Neural progenitor cell (in vitro differentiated cells): Measurements from ENCODE around the gene NDOR1. TPM values are rescaled to one million over a fixed set of nuclear protein-coding genes. Genes with fewer than 3 reads are reported as not detected.
A peak's percentile ranks its signal among the peaks of the same experiment; 100 is the strongest.

Source experiments
- DNase-seq: peaks from one replicate; pipeline ENCODE4 v3.0.0-alpha.2; 2016; ENCODE audit warnings: low spot score
- H2AFZ ChIP-seq: fragments of 200-600 bp; sonication (generic); replicated peaks from 2 replicates; pipeline ENCODE4 v1.6.1; 2016; ENCODE audit warnings: antibody characterized with exemption
- H3F3A ChIP-seq: fragments of 200-600 bp; sonication (generic); 2 replicates; pipeline ENCODE4 v1.6.1; 2016; ENCODE audit warnings: antibody characterized with exemption, low read depth
- H3K27ac ChIP-seq: fragments of 200-600 bp; sonication (generic); 2 replicates; pipeline ENCODE4 v1.5.1; 2016; ENCODE audit warnings: mild to moderate bottlenecking
- H3K27me3 ChIP-seq: fragments of 200-600 bp; sonication (generic); 2 replicates; pipeline ENCODE4 v1.6.1; 2016; ENCODE audit warnings: mild to moderate bottlenecking, moderate library complexity
- H3K36me3 ChIP-seq: fragments of 200-600 bp; sonication (generic); 2 replicates; pipeline ENCODE4 v1.5.1; 2016
- H3K4me1 ChIP-seq: fragments of 200-600 bp; sonication (generic); 2 replicates; pipeline ENCODE4 v1.6.1; 2016; ENCODE audit warnings: mixed run types
- H3K4me2 ChIP-seq: fragments of 200-600 bp; sonication (generic); 2 replicates; pipeline ENCODE4 v1.6.1; 2016
- H3K4me3 ChIP-seq: fragments of 200-600 bp; sonication (generic); 2 replicates; pipeline ENCODE4 v1.5.1; 2016
- H3K79me2 ChIP-seq: fragments of 200-600 bp; sonication (generic); 2 replicates; pipeline ENCODE4 v1.6.1; 2016; ENCODE audit warnings: low read depth
- H3K9ac ChIP-seq: fragments of 200-600 bp; sonication (generic); 2 replicates; pipeline ENCODE4 v1.6.1; 2016
- H3K9me3 ChIP-seq: fragments of 200-600 bp; sonication (generic); 2 replicates; pipeline ENCODE4 v1.5.1; 2016; ENCODE audit warnings: low read depth
- H4K20me1 ChIP-seq: fragments of 200-600 bp; sonication (generic); 2 replicates; pipeline ENCODE4 v1.6.1; 2016; ENCODE audit warnings: low read depth
- H3K27ac Mint-ChIP-seq: 3 replicates; pipeline ENCODE4 v1.8.0; 2021; ENCODE audit warnings: mixed read lengths
- H3K27me3 Mint-ChIP-seq: 2 replicates; pipeline ENCODE4 v1.8.0; 2022; ENCODE audit warnings: low read depth, mild to moderate bottlenecking, inconsistent platforms, moderate library complexity, mixed read lengths; ENCODE audit not compliant: insufficient read depth
- H3K36me3 Mint-ChIP-seq: 3 replicates; pipeline ENCODE4 v1.8.0; 2021; ENCODE audit warnings: mixed read lengths
- H3K4me1 Mint-ChIP-seq: 3 replicates; pipeline ENCODE4 v1.8.0; 2021; ENCODE audit warnings: mixed read lengths
- H3K4me3 Mint-ChIP-seq: 3 replicates; pipeline ENCODE4 v1.8.0; 2021; ENCODE audit warnings: mild to moderate bottlenecking, moderate library complexity, mixed read lengths
- H3K9me3 Mint-ChIP-seq: 3 replicates; pipeline ENCODE4 v1.8.0; 2020; ENCODE audit warnings: mixed read lengths
- CTCF ChIP-seq: fragments of 200-600 bp; sonication (generic); IDR thresholded peaks from 2 replicates; pipeline ENCODE4 v1.5.1; 2017; ENCODE audit warnings: antibody characterized with exemption, mild to moderate bottlenecking
- EZH2 ChIP-seq: fragments of 200-600 bp; sonication (generic); IDR thresholded peaks from 2 replicates; pipeline ENCODE4 v1.6.1; 2017; ENCODE audit warnings: antibody characterized with exemption, mild to moderate bottlenecking, moderate library complexity
- EZH2phosphoT487 ChIP-seq: fragments of 200-600 bp; sonication (generic); IDR thresholded peaks from 2 replicates; pipeline ENCODE4 v1.6.1; 2017; ENCODE audit warnings: antibody characterized with exemption
- total RNA-seq: library from RNA; depleted of rRNA; stranded (reverse); fragments of >200 nt; gene quantifications from 2 replicates; pipeline ENCODE4 v1.2.3, GENCODE V29; 2015; ENCODE audit warnings: low replicate concordance

Gene NDOR1
- total RNA-seq, 1 donor from 2014 or later, result 5.1 TPM

GRCh38 chr9:137214620-137215019 lies 9.1 kb downstream of the NDOR1 start:
- Histone ChIP-seq H3K36me3 (no peaks in the 10 kb centered on the region), H2AFZ (no peak overlapping the region), H3K4me1 (no peaks in the 10 kb centered on the region), H4K20me1 (peaks cover 7% of the 10 kb centered on the region), H3K79me2 (no peaks in the 10 kb centered on the region), H3K4me2 (no peak overlapping the region), H3K9me3 (no peaks in the 10 kb centered on the region), H3K9ac (no peak overlapping the region), H3K27me3 (no peaks in the 10 kb centered on the region), H3K27ac (no peak overlapping the region), H3K4me3 (no peak overlapping the region), H3F3A (no peaks in the 10 kb centered on the region)
- Mint-ChIP-seq H3K4me3 (peak overlapping the region; percentile 67), H3K27ac (no peak overlapping the region), H3K9me3 (no peaks in the 10 kb centered on the region), H3K27me3 (peaks cover 2% of the 10 kb centered on the region), H3K36me3 (peaks cover 5% of the 10 kb centered on the region), H3K4me1 (no peaks in the 10 kb centered on the region)
- DNase-seq, result no peak
- TF ChIP-seq EZH2phosphoT487 (no peak), EZH2 (no peak), CTCF (no peak)

DNA sequence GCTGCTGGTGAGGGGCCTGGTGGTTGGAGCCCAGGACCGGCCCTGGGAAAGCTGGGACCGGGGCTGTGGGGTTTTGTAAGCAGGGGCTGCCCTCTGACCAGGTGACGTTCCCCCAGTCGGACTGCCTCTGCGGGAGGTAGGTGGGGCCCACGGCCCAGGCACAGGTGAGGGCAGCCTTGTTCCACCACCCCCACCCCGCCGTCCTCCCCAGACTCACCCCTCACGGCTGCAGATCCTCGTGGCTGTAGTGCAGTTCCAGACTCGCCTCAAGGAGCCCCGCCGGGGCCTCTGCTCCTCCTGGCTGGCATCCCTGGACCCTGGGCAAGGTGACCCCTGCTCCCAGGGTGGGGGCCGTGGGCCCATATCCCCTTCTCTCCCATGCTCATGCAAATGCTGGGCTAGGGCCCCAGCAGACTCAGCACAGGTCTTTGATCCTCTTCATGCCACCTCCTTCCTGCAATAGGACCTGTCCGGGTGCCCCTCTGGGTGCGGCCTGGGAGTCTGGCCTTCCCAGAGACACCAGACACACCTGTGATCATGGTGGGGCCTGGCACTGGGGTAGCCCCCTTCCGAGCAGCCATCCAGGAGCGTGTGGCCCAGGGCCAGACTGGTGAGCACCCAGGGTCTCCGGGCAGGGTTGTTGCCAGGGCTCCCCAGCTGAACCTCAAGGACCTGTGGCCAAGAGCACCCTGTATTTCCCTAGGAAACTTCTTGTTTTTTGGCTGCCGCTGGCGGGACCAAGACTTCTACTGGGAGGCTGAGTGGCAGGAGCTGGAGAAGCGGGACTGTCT lies 9.9 kb downstream of the NDOR1 start:
- Histone ChIP-seq H3K4me2 (no peak overlapping the region), H3K4me3 (no peak overlapping the region), H3K27ac (no peak overlapping the region), H3F3A (no peaks in the 10 kb centered on the region), H3K79me2 (no peaks in the 10 kb centered on the region), H3K9ac (no peak overlapping the region), H3K27me3 (no peaks in the 10 kb centered on the region), H3K9me3 (no peaks in the 10 kb centered on the region), H3K4me1 (no peaks in the 10 kb centered on the region), H3K36me3 (no peaks in the 10 kb centered on the region), H4K20me1 (peaks cover 7% of the 10 kb centered on the region), H2AFZ (no peak overlapping the region)
- H3K36me3 Mint-ChIP-seq, result peaks cover 5% of the 10 kb centered on the region
- TF ChIP-seq CTCF, result no peak
- no peak for TF ChIP-seq EZH2phosphoT487
- no peak for TF ChIP-seq EZH2
- H3K4me1 Mint-ChIP-seq, result no peaks in the 10 kb centered on the region
- no peak for DNase-seq
- H3K27me3 Mint-ChIP-seq, result peaks cover 2% of the 10 kb centered on the region
- H3K27ac Mint-ChIP-seq, result no peak overlapping the region
- no peak overlapping the region for H3K4me3 Mint-ChIP-seq
- no peaks in the 10 kb centered on the region for H3K9me3 Mint-ChIP-seq

DNA sequence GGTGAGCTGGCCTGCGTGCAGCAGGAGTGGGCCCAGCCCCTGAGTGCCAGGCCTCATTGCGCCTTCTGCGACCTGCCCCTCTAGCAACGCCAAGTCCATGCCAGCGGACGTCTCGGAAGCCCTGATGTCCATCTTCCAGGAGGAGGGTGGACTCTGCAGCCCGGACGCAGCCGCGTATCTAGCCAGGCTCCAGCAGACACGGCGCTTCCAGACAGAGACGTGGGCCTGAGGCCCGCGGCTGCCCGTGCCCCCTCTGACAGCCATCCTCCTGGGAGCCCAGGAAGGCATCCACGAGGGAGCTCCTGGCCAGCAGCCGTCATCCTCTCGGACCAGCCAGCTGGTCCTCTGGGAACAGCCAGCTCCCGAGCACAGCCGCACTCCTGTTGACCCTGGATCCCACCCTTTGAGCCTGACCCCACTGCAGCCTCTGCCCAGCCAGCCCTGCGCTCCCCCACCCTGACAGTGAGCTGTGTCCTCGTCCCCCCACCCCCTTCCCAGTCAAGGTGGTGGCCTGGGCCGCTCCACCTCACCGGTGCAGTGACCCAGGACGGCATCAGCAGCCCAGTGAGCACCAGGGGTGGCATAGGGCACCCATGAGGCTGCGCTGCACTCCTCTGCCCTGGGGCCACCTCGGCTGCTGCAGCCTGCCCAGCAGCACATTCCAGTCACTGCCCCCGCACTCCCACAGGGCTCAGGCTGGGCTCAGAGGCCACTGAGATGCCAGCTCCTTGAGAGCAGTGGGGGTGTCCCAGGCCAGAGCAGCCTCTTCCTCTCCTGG lies 10.9 kb downstream of the NDOR1 start:
- no peak for DNase-seq
- H3K4me3 Mint-ChIP-seq, result no peak overlapping the region
- peaks cover 2% of the 10 kb centered on the region for H3K27me3 Mint-ChIP-seq
- H3K27ac Mint-ChIP-seq, result no peak overlapping the region
- H3K27ac ChIP-seq, result no peak overlapping the region
- no peaks in the 10 kb centered on the region for H3K9me3 Mint-ChIP-seq
- H3K4me2 ChIP-seq, result no peak overlapping the region
- peaks cover 1% of the 10 kb centered on the region for H3K4me1 ChIP-seq
- no peaks in the 10 kb centered on the region for H3K79me2 ChIP-seq
- peaks cover 7% of the 10 kb centered on the region for H4K20me1 ChIP-seq
- no peaks in the 10 kb centered on the region for H3K9me3 ChIP-seq
- H3F3A ChIP-seq, result no peaks in the 10 kb centered on the region
- H3K9ac ChIP-seq, result no peak overlapping the region
- peaks cover 9% of the 10 kb centered on the region for H3K27me3 ChIP-seq
- H3K4me3 ChIP-seq, result no peak overlapping the region
- peaks cover 3% of the 10 kb centered on the region for H3K36me3 Mint-ChIP-seq
- TF ChIP-seq EZH2 (no peak), EZH2phosphoT487 (no peak), CTCF (no peak)
- no peaks in the 10 kb centered on the region for H3K36me3 ChIP-seq
- no peak overlapping the region for H2AFZ ChIP-seq
- no peaks in the 10 kb centered on the region for H3K4me1 Mint-ChIP-seq
